Tibial nerve (tissue), 3 donors: ENCODE measurements around the gene MAML2.

Experiments
- POLR2A ChIP-seq, 2 donors: fragments of 450-650 bp; IDR thresholded peaks; one replicate each; pipeline ENCODE4 v1.6.1; 2017; ENCODE audit warnings: antibody characterized with exemption in 2 of 2, mild to moderate bottlenecking in 2 of 2, moderate library complexity in 2 of 2
- TF ChIP-seq, protein P1 (sequence below), 5 experiments: fragments of 200-600 bp in 3 of 5; fragments of 450-650 bp in 2 of 5; sonication (generic) in 3 of 5; IDR thresholded peaks; one replicate each; pipeline ENCODE4 v1.5.1; 2016 to 2019; ENCODE audit warnings: antibody characterized with exemption in 5 of 5, mild to moderate bottlenecking in 3 of 5, moderate library complexity in 2 of 5

DNA sequence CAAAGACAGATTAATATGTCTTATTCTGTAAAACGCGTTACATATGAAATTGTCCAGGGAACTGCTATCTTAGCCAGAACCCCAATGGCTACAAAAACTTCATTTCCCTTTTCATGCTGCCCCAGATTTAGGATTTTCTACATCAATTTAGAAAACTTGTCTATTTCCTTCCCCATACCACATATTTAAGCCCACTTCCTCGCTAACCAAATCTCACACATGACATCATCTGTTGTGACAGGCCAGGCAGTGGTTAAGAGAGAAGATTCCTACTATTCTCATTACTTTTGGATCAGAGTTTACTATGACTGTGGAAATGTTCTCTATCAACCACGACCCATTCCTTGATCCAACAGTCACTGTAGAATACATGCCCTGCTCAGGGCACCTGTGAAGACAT is 30.8 kb upstream of the MAML2 start:
- TF ChIP-seq, protein P1, sequence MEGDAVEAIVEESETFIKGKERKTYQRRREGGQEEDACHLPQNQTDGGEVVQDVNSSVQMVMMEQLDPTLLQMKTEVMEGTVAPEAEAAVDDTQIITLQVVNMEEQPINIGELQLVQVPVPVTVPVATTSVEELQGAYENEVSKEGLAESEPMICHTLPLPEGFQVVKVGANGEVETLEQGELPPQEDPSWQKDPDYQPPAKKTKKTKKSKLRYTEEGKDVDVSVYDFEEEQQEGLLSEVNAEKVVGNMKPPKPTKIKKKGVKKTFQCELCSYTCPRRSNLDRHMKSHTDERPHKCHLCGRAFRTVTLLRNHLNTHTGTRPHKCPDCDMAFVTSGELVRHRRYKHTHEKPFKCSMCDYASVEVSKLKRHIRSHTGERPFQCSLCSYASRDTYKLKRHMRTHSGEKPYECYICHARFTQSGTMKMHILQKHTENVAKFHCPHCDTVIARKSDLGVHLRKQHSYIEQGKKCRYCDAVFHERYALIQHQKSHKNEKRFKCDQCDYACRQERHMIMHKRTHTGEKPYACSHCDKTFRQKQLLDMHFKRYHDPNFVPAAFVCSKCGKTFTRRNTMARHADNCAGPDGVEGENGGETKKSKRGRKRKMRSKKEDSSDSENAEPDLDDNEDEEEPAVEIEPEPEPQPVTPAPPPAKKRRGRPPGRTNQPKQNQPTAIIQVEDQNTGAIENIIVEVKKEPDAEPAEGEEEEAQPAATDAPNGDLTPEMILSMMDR (IDR thresholded peaks at IDR 0.05) = no peak
- TF ChIP-seq POLR2A (IDR thresholded peaks at IDR 0.05) = no peak
